ENCODE results near the gene ZIC1. TPM values are rescaled to one million over a fixed set of nuclear protein-coding genes. Genes with fewer than 3 reads are reported as not detected.

Gene ZIC1
- total RNA-seq, 1 experiment from 2014 or later = not detected

- WGBS (ENCODE audit: extremely low coverage, insufficient read length, low lambda C conversion rate) = no CpG with 5 or more reads among the region's 5 CpGs
- Histone ChIP-seq H3K14ac (ENCODE audit: insufficient read depth, low read length) (no peak overlapping the region), H2AFZ (ENCODE audit: low read length) (no peak overlapping the region), H2BK120ac (ENCODE audit: low read depth, low read length, poor library complexity, severe bottlenecking) (no peak overlapping the region), H2BK20ac (ENCODE audit: low read depth, low read length, poor library complexity, severe bottlenecking) (no peak overlapping the region), H3K56ac (ENCODE audit: insufficient read length, low read depth, low read length) (no peak overlapping the region), H2BK5ac (ENCODE audit: insufficient read length, low read length) (no peak overlapping the region), H4K20me1 (ENCODE audit: control insufficient read depth, insufficient read depth, insufficient read length) (no peaks in the 10 kb centered on the region), H4K8ac (replicated peaks; ENCODE audit: insufficient read length, low read depth, low read length) (no peak overlapping the region), H2BK12ac (ENCODE audit: insufficient read length, low read depth, low read length) (no peak overlapping the region), H3K23me2 (ENCODE audit: insufficient read length, low read depth, low read length, poor library complexity, severe bottlenecking) (peaks cover 13% of the 10 kb centered on the region), H3K79me2 (ENCODE audit: insufficient read depth, low read length) (no peaks in the 10 kb centered on the region), H4K5ac (ENCODE audit: insufficient read length, low read depth, low read length) (no peak overlapping the region), H3K79me1 (ENCODE audit: insufficient read depth, low read depth, low read length, poor library complexity, severe bottlenecking) (no peaks in the 10 kb centered on the region), H3K18ac (ENCODE audit: insufficient read length, low read depth, low read length) (no peak overlapping the region), H4K91ac (ENCODE audit: insufficient read length, low read depth, low read length) (no peak overlapping the region), H3K4me2 (ENCODE audit: insufficient read depth, insufficient read length, low read length) (no peak overlapping the region), H2AK5ac (ENCODE audit: insufficient read length, low read length) (no peak overlapping the region), H3K4me1 (ENCODE audit: insufficient read depth, low read length) (peaks cover 14% of the 10 kb centered on the region), H3K4ac (ENCODE audit: low read depth, low read length) (no peak overlapping the region), H3K27ac (ENCODE audit: insufficient read length, low read depth, low read length) (no peak overlapping the region), H3K23ac (ENCODE audit: insufficient read length, low read depth, low read length) (no peak overlapping the region), H3T11ph (ENCODE audit: low read length) (no peak overlapping the region), H3K9me3 (ENCODE audit: control insufficient read depth, low read depth, low read length) (no peaks in the 10 kb centered on the region), H2BK15ac (ENCODE audit: low read depth, low read length) (no peak overlapping the region), H3K27me3 (ENCODE audit: insufficient read depth, low read length) (peaks cover 63% of the 10 kb centered on the region), H3K9ac (ENCODE audit: extremely low read depth, insufficient read length, low read length) (no peak overlapping the region)
- no peak for DNase-seq
- H3K27me3 Mint-ChIP-seq (ENCODE audit: low read depth) = peaks cover 100% of the 10 kb centered on the region
- no peak for TF ChIP-seq CTCF (conservative IDR thresholded peaks at IDR 0.05)
- peaks cover 3% of the 10 kb centered on the region in 2 experiments; a peak in 4 of 5 replicates for H3K9me3 Mint-ChIP-seq
- no peaks in the 10 kb centered on the region; a peak in 2 of 7 replicates for H3K36me3 Mint-ChIP-seq (ENCODE audit: insufficient read depth in 1 of 3, low read depth in 3 of 3)
- no peak overlapping the region; a peak in 1 of 5 replicates for H3K4me3 Mint-ChIP-seq
- H3K27ac Mint-ChIP-seq = no peak overlapping the region
- peaks cover 42 to 83% of the 10 kb centered on the region in 2 experiments for H3K4me1 Mint-ChIP-seq
These were observed 7.0 kb upstream of the ZIC1 start for GRCh38 chr3:147402159-147402558.
